Left lung (tissue), 10 donors: Measurements from ENCODE around the gene DAZAP1. TPM values are rescaled to one million over a fixed set of nuclear protein-coding genes. Genes with fewer than 3 reads are reported as not detected.

ENCODE experiments used
- ATAC-seq: fragments of 200-7000 bp; cut with Tn5 transposase; one replicate; pipeline ENCODE4 v1.9.1; 2020; ENCODE audit warnings: moderate library complexity
- DNase-seq, 4 donors: peaks; one replicate each; pipeline ENCODE4 v3.0.0-alpha.2; 2013 to 2020
- H3K27ac ChIP-seq, 2 donors: fragments of 200-600 bp; sonication (generic) in 1 of 2; one replicate each; pipeline versions ENCODE4 v1.5.0 to v1.8.0; 2020 to 2021
- H3K27me3 ChIP-seq, 2 donors: fragments of 200-600 bp; sonication (generic) in 1 of 2; one replicate each; pipeline versions ENCODE4 v1.5.0 to v1.8.0; 2020 to 2021
- H3K36me3 ChIP-seq, 2 donors: fragments of 200-600 bp; sonication (generic) in 1 of 2; one replicate each; pipeline versions ENCODE4 v1.5.0 to v1.8.0; 2020 to 2021
- H3K4me1 ChIP-seq, 2 donors: fragments of 200-600 bp; one replicate each; pipeline ENCODE4 v1.8.0; 2021
- H3K4me3 ChIP-seq, 2 donors: fragments of 200-600 bp; sonication (generic) in 1 of 2; one replicate each; pipeline versions ENCODE4 v1.5.0 to v1.8.0; 2020 to 2021; ENCODE audit warnings: mild to moderate bottlenecking in 1 of 2
- H3K9me3 ChIP-seq, 2 donors: fragments of 200-600 bp; sonication (generic) in 1 of 2; one replicate each; pipeline versions ENCODE4 v1.5.0 to v1.8.0; 2020 to 2021
- intact Hi-C, 2 donors: fragments of 100-400 bp; cut with DNase I; formaldehyde crosslinking; loops; one replicate each; pipeline versions ENCODE4 v1.11.2 to v1.14.2; 2022
- polyA plus RNA-seq, 6 donors: library from polyadenylated mRNA; unstranded; fragments of 120-200 nt; gene quantifications; one replicate each; pipeline ENCODE4 v1.2.1, GENCODE V29; 2013; ENCODE audit not compliant: insufficient read length in 6 of 6
- total RNA-seq, 2 donors: library from RNA; stranded (reverse); fragmentation: NEBNext Ultra II Directional; extraction: Animal tissue kit (Norgen Biotek cat#: 25700); gene quantifications; one replicate each; pipeline ENCODE4 v1.2.1, GENCODE V29; 2021
- TF ChIP-seq, protein P1 (sequence below), 2 donors: fragments of 200-600 bp; sonication (generic) in 1 of 2; IDR thresholded peaks; one replicate each; pipeline versions ENCODE4 v1.5.0 to v1.8.0; 2021; ENCODE audit warnings: antibody characterized with exemption in 2 of 2
- donor health status: DM: no; HTN: yes; CAD: no.
- donor health status: DM: no; HTN: no; CAD: no.

The DAZAP1 gene
- total and polyA plus RNA-seq, 8 donors: 86.4 to 132 (median 93.7) TPM

- peaks cover 44 to 69% of the 10 kb centered on the region in 2 donors for H3K4me1 ChIP-seq
- intact Hi-C loops: no loop called here
Observed at GRCh38 chr19:1416014-1416841, 8.8 kb downstream of the DAZAP1 start.

GRCh38 chr19:1417145-1417544 lies 9.8 kb downstream of the DAZAP1 start:
- H3K4me1 ChIP-seq: peaks cover 36 to 60% of the 10 kb centered on the region in 2 donors

More at GRCh38 chr19:1416014-1416841, 8.8 kb downstream of the DAZAP1 start:
- H3K27me3 ChIP-seq: no peaks in the 10 kb centered on the region
- DNase-seq (peak in 1 of 4 donors; percentile 77), ATAC-seq (no peak)
- peak overlapping the region; percentile 78 to 89 for H3K27ac ChIP-seq
- no peaks in the 10 kb centered on the region for H3K9me3 ChIP-seq
- peak overlapping the region in 1 of 2 donors; percentile 6 for H3K4me3 ChIP-seq
- peaks cover 6 to 55% of the 10 kb centered on the region in 2 donors for H3K36me3 ChIP-seq
- TF ChIP-seq, protein P1, sequence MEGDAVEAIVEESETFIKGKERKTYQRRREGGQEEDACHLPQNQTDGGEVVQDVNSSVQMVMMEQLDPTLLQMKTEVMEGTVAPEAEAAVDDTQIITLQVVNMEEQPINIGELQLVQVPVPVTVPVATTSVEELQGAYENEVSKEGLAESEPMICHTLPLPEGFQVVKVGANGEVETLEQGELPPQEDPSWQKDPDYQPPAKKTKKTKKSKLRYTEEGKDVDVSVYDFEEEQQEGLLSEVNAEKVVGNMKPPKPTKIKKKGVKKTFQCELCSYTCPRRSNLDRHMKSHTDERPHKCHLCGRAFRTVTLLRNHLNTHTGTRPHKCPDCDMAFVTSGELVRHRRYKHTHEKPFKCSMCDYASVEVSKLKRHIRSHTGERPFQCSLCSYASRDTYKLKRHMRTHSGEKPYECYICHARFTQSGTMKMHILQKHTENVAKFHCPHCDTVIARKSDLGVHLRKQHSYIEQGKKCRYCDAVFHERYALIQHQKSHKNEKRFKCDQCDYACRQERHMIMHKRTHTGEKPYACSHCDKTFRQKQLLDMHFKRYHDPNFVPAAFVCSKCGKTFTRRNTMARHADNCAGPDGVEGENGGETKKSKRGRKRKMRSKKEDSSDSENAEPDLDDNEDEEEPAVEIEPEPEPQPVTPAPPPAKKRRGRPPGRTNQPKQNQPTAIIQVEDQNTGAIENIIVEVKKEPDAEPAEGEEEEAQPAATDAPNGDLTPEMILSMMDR (IDR thresholded peaks at IDR 0.05): no peak

GRCh38 chr19:1417681-1418495 lies 10.5 kb downstream of the DAZAP1 start:
- DNase-seq: no peak
- no peaks in the 10 kb centered on the region for H3K9me3 ChIP-seq
- H3K4me3 ChIP-seq: no peak overlapping the region
- peaks cover 6 to 67% of the 10 kb centered on the region in 2 donors for H3K36me3 ChIP-seq
- H3K27me3 ChIP-seq: no peaks in the 10 kb centered on the region
- TF ChIP-seq, protein P1 (IDR thresholded peaks at IDR 0.05): no peak
- H3K27ac ChIP-seq: no peak overlapping the region
- intact Hi-C loops: no loop called here
- peaks cover 29 to 53% of the 10 kb centered on the region in 2 donors for H3K4me1 ChIP-seq
- no peak for ATAC-seq

More at GRCh38 chr19:1417145-1417544, 9.8 kb downstream of the DAZAP1 start:
- peak overlapping the region in 1 of 2 donors; percentile 78 for H3K27ac ChIP-seq
- TF ChIP-seq, protein P1 (IDR thresholded peaks at IDR 0.05): no peak
- no peak for ATAC-seq
- H3K9me3 ChIP-seq: no peaks in the 10 kb centered on the region
- no peak overlapping the region for H3K4me3 ChIP-seq
- peaks cover 6 to 64% of the 10 kb centered on the region in 2 donors for H3K36me3 ChIP-seq
- intact Hi-C loops: no loop called here
- no peak for DNase-seq
- no peaks in the 10 kb centered on the region for H3K27me3 ChIP-seq

GRCh38 chr19:1418496-1418775 lies 11.1 kb downstream of the DAZAP1 start:
- ATAC-seq: no peak
- TF ChIP-seq, protein P1 (IDR thresholded peaks at IDR 0.05): no peak
- no peak overlapping the region for H3K4me3 ChIP-seq
- intact Hi-C loops: no loop called here
- H3K9me3 ChIP-seq: no peaks in the 10 kb centered on the region
- peaks cover 2 to 67% of the 10 kb centered on the region in 2 donors for H3K36me3 ChIP-seq
- no peak overlapping the region for H3K27ac ChIP-seq
- DNase-seq: no peak
- no peaks in the 10 kb centered on the region for H3K27me3 ChIP-seq
- H3K4me1 ChIP-seq: peaks cover 29 to 48% of the 10 kb centered on the region in 2 donors
